ENCODE data around the gene TTLL11.
"Not testable (repeated sequence)": the region's sequence is repeated elsewhere in the genome, so short reads cannot be mapped to it uniquely, and the experiment has no call there.

The TTLL11 gene

DNA sequence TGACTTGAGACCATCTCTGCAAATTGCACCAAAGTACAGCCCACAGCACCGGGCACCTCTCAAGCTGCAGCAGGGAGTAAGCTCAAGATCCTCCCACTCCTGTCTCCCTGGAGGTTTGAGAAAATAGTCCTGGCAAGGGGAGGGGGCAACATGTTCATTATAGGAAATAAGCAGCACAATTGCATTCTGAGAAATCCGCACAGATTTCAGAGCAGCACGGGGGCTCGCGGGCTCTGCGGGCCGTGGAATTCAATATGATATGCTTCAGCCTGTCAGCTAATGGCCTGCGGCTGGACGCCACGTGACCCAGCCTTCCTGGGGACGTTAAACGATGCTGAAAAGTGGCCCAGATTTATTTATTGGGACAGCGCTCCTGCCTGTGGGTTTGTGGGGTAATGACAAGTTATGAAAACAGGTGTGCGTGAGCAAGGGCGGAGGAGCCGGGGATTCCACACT lies 285.3 kb downstream of the TTLL11 start:
- no peak for DNase-seq

DNA sequence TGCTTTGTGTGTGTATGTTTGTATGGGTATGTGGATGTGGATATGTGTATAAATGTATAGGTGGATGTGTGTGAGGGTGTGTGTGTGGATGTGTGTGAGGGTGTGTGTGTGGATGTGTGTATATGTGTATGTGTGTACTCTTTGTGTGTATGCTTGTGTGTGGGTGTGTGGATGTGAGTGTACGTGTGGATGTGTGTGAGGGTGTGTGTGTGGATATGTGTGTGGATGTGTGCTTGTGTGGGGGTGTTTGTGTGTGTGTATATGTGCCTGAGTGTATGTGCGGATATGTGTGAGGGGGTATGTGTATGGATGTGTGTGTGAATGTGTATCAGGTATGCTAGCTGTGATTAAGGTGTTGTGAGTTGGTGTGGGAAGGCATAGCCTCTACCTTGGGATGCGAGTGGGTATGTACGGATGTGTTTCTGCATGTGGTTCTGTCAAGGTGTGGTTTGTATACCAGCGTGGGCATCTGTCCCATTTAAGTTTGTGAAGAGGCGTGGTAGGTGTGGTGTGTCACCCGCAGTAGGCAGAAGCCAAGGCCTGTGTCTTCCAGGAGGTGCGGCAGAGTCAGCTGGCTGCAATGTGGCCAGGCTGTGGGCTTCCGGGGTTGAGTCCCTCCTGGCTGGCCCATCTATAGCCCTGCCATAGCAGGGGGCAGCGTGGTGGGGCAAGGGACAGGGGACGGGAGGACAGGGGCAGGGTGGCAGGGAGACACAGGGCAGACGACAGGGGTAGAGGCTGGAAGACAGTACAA lies 285.9 kb downstream of the TTLL11 start:
- DNase-seq = no peak

DNA sequence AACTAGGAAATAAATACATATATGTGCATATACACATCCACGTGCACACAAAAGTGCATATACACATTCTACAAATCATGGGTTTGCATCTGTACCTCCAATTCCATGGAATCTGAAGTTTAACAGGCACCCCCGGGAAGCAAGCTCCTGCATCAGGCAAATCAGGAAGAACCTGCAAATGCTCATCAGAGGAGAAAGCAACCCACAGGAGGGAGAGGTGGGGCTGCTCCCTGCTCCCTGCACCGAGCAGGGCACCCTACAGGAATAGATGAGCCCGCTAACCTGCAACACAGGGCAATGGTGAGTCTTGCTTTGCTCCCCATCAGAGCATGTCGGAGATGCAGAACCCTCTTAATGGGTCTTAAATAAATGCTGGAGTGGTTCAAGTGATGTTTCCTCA lies 290.4 kb downstream of the TTLL11 start:
- DNase-seq = no peak

DNA sequence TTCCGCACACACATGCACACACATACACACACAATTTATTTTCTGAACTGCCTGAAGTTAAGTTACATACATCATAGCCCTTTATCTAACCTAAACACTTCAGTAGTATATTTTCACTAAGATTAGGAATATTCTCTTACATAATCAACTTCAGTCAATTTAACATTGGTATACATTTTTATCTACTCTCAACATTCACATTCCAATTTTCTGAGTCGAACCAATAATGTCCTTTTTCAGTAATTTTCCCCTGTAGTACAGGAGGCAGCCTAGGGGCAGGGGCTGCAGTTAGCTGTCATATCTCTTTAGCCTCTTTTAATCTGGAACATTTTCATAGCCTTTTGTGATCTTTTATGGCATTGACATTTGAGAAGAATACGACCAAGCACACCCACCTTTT lies 291.5 kb downstream of the TTLL11 start:
- DNase-seq = no peak

DNA sequence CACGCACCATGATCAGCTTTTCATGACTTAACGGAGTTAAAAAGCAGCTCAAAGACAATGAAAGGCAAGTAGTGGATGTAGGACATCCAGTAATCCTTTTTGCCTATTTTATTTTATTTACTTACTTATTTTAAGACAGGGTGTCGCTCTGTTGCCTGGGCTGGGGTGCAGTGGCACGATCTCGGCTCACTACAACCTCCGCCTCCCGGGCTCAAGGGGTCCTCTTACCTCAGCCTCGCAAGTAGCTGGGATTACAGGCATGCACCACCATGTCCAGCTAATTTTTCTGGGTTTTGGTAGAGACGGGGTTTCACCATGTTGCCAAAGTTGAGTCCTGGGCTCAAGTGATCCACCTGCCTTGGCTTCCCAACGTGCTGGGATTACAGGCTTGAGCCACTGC lies 292.7 kb downstream of the TTLL11 start:
- no peak for DNase-seq

DNA sequence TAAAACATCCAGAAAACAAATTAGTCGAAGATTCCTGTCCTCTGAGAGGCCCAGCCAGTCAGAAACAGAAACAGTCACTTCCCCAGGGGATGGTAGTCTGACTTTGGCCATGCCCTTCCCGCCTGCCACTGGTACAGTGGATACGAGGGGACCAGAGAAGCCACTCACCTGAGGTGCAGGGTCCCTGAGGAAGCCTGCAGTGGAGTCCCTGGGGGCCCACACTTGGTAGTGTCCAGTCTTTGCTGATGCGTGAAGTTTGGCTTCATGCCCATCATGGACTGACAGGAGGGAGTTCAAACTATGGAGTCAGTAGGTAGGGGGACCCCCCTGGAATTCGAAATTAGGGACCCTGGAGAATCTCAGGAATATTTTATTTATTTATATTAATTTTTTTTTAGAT lies 294.2 kb downstream of the TTLL11 start:
- no peak for DNase-seq

DNA sequence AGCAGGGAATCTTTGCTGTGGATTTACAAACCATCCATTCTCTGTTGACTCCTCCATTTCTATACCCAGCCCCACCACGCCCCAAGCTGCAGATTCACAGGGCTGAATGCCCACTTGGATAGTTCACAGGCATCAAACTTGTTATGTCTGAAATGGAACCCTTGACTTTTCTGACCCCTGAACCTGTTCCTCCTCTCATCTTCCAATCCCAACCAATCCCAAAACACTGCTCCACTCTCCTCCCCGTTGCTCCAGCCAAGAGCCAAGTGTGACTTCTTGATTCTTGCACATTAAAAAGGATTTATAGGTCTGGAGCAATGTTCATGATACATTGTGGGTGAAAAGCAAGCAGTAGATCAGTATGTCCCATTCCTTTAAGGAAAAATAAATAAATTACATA lies 296.0 kb downstream of the TTLL11 start:
- DNase-seq = no peak

DNA sequence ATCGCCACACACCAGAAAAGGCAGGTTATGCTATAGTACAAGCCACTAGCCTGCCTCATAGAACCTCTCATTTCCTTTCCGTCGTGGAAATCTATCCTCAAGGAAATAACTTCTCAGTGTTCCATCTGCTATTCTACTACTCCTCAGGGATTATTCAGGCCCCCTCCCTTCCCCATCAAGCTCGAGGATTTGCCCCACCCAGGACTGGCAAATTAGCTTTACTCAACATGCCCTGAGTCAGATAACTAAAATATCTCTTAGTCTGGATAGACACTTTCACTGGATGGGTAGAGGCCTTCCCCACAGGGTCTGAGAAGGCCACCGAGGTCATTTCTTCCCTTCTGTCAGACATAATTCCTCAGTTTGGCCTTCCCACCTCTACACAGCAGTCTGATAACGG lies 298.8 kb downstream of the TTLL11 start:
- not testable (repeated sequence) for DNase-seq

DNA sequence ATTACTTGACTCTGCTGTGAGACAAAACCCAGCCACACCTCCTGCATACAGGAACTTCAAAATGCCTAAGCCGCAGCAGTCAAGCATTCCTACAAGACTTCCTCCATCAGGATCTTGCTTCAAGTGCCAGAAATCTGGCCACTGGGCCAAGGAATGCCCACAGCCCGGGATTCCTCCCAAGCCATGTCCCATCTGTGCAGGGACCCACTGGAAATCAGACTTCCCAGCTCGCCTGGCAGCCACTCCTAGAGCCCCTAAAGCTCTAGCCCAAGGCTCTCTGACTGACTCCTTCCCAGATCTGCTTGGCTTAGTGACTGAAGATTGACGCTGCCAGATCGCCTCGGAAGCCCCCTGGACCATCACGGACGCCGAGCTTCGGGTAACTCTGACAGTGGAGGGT lies 300.6 kb downstream of the TTLL11 start:
- DNase-seq = not testable (repeated sequence)

DNA sequence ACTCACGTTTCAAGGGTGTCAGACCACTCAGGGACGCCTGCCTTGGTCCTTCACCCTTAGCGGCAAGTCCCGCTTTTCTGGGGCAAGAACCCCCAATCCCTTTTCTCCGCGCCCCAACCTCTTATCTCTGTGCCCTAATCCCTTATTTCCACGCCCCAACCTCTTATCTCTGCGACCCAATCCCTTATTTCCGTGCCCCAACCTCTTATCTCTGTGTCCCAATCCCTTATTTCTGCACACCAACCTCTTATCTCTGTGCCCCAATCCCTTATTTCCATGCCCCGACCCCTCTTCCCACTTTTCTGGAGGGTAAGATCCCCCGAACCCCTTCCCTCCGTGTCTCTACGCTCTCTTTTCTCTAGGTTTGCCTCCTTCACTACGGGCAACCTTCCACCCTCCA lies 302.3 kb downstream of the TTLL11 start:
- DNase-seq = no peak

DNA sequence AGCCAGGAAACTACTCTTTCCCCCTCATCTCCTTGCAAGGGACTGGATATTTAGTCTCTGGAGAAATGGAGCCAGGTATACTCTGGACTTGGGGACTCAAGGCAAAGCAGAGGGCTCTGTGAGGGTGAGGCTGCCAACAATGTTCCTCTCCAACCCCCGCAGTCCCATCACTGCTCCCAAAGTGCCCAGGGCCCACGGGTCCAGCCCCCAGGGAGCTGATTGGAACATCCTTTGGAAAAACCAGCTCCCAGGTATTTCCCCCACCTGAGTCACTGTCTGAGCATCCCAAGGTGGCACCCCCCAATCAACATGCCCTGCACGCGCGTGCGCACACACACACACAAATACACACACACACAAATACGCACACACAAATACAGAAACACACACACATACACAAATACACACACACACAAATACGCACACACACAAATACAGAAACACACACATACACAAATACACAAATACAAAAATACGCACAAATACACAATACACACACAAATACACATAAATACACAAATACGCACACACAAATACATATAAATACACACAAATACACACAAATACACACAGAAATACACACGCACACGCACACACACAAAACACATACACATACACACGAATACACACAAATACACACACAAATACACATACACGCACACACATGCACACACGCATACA lies 304.3 kb downstream of the TTLL11 start:
- DNase-seq = no peak

DNA sequence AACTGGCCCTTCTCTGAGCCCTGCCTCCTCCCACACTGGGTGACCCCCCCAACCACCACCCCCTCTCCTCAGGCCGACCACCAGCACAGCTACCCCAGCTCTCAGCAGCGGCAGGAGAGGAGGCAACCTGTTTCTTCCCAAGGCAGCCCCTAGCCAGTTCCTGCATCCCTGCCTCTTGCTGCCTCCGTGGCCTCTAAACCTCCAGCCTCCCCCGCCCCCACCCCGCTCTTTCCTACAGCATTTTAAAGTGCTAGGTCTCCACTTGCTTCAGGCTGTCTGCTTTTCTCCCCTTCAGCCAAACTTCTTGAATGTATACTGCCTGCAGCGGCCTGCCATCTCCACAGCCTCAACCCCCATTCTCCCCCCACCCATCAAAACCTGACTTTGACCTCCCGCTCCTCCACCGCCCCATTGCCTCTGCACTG lies 306.1 kb downstream of the TTLL11 start:
- DNase-seq = no peak

DNA sequence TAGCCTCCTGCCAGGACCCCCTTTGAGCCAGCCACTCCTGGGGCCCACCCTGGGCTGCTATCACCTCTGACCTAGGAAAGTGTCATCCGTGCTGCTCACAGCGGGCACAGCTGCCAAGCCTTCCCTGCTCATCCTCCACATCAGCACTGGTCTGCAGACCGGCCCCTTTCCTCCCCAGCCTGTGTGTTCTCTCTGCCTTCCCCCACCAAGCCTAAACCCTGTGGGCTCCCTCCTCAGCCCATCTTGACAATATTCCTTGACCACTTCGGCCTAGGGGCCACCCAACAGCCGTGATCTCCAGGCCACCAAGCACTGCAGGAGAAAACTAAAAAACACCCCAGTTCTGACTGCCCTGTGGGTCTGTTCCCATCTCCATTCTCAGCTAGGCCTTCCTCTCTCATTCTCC lies 306.6 kb downstream of the TTLL11 start:
- DNase-seq = no peak

DNA sequence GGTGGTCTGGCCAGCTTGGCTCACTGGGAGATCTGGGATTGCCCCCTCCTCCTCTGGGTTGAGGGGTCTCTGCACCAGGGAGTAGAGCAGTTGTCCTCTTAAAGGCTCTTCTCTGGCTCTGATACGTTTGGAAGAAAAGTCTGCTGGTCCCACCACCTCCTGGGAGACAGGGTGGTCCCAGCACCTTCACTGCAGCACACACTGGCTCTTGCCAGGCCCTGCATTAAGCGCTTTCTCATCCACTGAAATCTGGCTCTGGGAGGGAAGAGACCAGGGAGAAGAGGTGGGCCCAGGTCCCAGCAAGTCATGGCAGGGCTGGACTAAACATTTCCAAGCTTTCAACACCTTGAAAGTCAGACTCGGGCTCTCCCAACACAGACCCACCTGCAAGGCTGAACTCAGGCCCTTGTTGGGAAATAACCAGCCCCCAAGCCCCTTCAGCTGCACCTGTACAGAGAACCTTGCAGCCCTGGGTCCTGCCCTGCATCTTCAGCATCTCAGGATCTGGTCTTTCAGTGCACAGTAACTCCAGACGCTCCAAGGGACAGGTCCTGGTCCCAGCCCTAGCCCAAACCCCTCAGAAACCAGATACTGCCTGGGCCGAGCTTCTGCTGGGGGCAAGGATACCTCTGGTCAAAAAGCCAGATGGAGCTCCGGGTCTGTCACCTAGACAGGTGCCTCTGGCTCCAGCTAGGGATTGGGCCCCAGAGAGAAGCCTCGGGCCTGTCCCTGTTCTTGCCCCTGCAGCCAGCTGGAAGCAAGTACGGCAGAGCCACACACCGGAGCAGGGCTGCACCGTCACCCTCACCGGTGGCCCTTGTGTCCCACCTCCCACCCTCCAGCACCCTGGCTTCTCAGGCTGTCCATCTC lies 307.2 kb downstream of the TTLL11 start:
- no peak for DNase-seq

DNA sequence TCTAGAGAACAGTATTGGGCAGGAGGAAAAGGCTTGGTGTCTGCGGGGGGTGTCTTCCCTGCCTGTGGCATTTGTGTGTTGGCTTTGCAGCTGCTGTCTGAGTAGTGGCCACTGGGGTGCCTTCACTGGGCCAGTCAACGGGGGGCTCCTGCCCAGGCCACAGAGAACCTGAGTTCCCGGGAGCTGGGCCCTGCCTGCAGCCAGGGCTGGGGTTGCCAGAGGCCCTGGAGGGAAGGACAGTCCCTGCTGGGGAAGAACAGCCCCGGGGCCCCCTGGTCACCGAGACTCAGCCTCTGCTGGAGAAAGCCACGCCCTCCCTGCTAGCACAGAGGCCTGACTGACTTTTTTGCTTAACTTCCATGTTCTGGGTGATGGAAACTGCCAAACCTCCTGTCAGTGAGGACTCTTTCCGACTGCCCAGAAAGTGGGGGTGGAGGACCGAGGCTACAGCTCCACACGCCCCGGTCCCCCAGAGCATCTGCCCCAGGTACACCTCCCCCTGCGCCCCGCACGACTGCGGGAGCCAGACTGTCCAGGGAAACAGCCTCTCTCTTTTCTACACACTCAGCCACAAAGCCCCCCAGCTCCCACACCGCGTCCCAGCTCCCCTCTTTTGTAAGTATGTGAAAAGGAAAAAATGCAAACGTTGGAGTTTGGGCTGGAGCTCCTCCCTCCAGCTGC lies 308.2 kb downstream of the TTLL11 start:
- no peak for DNase-seq

DNA sequence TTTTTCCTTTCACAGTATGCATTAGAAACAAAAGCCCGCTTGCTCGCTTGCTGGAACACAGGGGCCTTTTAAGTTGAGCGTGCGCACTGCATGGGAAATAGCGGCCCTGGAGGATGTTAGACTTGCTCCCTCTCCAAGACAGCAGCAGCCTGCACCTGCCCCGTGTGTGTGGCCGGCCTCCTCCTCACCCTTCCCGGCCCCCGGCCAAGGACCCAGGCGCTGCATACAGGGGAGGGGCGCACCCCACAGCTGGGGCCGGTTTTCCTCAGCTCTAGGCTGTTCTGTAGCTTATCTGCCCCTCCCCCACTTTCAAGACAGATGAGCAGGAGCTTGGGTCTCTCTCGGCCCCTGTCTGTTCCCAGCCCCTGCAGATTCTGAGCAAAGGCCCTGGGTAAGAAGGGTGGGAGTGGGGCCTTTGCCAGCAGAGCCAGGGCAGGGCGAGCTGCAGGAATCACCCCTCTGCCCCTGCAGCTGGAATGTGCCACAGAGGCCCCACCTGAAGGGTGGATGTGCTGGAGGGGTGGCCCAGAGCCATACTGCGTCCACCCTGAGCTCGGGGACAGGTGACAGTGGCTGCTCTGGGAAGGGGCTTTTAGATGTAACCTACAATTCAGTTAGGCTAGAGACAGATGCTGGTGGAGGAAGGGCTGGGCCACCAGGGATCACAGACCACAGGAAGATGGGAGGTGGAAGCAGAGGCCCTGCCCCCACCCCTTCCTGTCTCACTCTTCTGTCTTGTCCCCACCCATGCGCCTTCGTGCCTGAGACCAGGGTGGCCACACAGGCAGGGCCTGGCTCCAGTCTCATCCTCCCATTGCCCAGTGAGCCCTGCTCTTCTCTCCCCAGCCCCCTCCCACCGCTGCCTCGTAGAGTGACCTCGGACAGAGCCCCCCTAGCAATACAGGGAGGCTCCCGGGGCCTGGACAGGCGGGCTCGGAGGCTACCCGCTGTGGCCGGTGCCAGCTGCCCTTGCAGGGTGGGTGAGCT lies 309.3 kb downstream of the TTLL11 start:
- DNase-seq = no peak

DNA sequence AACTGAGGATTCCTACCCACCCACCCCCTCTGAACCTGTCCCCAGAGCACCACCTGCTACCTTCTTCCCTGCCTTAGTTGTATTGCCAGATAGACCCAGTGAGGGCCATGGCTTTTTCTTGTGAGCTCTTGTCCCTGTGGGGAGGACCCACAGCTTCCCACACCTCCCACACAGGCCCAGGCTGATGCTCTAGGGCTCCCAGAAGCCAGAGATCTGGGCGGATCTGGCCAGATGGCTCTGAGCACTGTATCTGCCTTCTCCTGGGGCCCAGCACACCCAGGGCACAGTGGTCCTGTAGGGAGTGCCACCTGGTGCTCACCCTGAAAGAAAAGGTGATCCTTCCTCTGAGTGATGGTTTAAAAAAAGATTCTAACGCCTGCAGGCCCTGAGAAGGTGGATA lies 310.0 kb downstream of the TTLL11 start:
- no peak for DNase-seq

DNA sequence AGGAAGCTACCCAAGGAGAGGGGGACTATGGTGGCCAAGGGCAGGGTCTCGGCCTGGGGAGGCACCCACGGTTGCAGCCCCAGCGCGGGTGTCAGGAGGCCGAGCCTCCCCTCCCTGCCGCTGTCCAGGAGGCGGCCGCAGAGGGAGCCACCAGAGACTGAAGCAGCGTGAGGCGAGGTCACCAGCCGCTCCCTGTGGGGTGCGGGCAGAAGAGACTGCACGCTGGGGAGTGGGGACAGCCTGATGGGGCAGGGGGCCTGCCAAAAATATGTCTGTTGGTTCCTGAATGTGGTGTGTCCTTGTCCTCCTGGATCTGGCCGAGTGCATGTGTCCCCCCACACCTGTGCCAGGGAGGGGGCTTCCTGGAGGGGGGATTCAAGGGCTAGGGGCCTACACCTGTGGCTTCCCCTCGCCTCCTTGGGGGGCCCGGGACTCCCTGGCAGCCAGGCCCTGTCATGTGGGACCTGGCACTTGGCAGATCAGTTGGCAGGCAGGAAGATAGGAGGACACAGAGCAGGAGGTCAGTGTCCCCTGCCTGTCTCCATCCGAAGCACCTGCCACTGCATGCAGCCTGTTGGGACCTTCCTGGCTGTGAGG lies 310.5 kb downstream of the TTLL11 start:
- DNase-seq = no peak

DNA sequence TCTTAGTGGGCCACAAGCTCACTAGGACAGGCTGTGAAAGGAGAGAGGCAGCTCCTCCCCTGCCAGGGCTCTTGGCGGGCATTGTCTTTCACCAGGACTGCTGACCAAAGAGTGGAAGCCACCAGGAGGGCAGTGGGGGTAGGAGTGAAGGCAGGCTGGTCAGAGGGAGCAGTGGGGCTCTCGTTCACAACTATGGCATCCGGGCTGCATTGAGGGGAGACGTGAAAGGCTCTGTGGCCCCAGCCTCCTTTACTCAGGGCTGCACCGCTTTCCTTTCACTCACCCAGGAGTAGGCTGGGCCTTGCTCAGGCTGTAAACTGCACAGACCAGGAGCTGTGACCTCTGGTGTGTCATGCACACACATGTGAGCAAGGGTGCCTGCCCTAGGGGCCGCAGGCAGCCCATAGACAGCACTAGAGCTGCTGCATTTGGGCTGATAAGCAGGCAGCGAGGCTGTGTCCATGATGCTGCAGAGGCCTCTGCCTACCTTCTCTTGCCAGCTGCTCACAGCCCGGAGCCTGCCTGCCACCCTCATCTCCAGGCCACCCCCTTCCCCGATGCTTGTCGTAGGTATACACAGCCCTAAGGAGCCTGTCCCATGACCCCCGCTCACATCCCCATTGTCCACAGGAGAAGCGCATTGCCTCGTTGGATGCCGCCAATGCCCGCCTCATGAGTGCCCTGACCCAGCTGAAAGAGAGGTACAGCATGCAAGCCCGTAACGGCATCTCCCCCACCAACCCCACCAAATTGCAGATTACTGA lies 311.2 kb downstream of the TTLL11 start:
- DNase-seq = no peak

DNA sequence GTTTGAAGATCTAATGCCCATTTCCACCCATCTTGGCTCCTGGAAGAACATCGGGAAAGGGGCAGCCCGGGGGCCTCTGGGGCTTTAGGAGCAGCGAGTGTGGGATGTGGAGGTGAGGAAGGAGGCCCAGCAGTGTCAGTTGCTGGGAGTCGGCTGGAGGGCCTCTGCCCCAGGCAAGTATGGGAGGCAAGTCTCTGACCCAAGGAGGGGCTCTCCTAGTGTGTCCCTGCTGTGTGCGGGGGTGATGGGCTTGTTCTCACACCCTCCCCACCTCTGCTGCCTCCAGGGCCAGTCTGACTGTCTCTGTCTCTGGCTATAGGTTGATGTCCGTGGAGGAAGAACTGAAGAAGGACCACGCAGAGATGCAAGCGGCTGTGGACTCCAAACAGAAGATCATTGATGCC lies 312.0 kb downstream of the TTLL11 start:
- DNase-seq = no peak

Data from activated naive CD4-positive, alpha-beta T cell (primary cell).